ENCODE measurements around the gene CR1. TPM values are rescaled to one million over a fixed set of nuclear protein-coding genes. Genes with fewer than 3 reads are reported as not detected.

The CR1 gene
- total and polyA plus RNA-seq, 2 of the 8 experiments (the other 6 are each of a cell fraction or from before 2014, with no cell fraction given) = 0.15 to 0.22 TPM

DNA sequence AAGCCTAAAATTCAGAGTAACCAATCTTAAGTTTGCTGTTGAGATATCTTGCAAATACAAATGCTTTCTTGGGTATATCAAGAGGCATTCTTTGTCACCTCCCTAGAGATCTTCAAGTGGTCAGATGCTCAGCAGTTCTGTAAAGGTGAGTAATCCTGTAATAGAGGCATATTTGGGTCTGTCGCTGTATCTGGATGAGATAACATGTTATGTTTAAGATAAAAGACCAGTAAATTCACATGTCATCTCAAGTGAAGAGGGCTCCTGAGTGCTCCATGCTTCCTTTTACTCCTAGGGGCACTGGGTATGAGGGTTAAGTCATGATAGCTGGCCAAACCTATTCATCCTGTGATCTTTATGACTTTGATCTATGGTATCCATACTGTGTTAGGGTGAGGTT, 34.3 kb upstream of the CR1 start (continued):
- TF ChIP-seq EGR1 (IDR thresholded peaks at IDR 0.05; ENCODE audit: borderline replicate concordance, low read depth, low read length) (no peak), TEAD4 (IDR thresholded peaks at IDR 0.05; ENCODE audit: low read depth, low read length) (no peak), PHF8 (conservative IDR thresholded peaks at IDR 0.05; ENCODE audit: low read depth, low read length) (no peak)
